ENCODE data around the gene SH3TC1.

DNA sequence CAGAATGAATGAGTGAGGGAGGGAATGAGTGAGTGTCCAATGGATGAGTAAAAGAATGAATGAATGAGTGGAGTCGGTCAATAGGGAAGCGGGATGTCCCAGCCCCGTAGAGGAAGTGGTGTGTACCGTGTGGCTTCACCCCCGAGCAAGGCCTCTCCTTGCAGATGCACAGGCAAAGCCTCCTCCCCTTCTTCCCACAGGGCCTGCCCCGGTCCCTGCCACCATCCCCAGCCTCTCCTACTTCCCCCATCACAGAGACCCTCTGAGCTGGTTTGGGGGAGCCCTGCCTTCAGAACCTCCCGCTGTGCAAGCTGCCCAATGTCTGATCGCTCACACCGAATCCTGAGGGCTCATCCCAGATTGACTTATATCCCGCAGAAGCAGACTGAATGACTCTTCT lies 84.1 kb downstream of the SH3TC1 start:
- TF ChIP-seq, protein P1, sequence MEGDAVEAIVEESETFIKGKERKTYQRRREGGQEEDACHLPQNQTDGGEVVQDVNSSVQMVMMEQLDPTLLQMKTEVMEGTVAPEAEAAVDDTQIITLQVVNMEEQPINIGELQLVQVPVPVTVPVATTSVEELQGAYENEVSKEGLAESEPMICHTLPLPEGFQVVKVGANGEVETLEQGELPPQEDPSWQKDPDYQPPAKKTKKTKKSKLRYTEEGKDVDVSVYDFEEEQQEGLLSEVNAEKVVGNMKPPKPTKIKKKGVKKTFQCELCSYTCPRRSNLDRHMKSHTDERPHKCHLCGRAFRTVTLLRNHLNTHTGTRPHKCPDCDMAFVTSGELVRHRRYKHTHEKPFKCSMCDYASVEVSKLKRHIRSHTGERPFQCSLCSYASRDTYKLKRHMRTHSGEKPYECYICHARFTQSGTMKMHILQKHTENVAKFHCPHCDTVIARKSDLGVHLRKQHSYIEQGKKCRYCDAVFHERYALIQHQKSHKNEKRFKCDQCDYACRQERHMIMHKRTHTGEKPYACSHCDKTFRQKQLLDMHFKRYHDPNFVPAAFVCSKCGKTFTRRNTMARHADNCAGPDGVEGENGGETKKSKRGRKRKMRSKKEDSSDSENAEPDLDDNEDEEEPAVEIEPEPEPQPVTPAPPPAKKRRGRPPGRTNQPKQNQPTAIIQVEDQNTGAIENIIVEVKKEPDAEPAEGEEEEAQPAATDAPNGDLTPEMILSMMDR (IDR thresholded peaks at IDR 0.05; ENCODE audit: low read depth, low read length), result no peak
- no peak for TF ChIP-seq EZH2phosphoT487 (IDR thresholded peaks at IDR 0.05; ENCODE audit: low read depth)
